Measurements from ENCODE around the gene ARHGEF4.

DNA sequence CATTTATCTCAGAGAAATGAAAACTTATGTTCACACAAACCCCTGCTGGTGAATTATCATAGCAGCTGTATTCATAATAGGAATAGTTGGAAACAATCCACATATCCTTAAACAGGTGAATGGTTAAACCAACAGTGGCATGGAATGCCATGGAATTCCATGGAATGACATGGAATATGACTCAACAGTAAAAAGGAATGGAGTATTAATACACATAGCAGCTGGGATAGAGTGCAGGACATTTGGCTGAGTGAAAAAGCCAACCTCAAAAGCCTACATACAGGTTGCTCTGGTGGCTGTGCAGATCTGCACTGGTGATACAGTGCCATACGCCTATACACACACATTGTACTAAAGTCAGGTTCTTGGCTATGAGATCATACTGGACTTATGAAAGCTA is 187.0 kb downstream of the ARHGEF4 start:
- TF ChIP-seq, protein P1, sequence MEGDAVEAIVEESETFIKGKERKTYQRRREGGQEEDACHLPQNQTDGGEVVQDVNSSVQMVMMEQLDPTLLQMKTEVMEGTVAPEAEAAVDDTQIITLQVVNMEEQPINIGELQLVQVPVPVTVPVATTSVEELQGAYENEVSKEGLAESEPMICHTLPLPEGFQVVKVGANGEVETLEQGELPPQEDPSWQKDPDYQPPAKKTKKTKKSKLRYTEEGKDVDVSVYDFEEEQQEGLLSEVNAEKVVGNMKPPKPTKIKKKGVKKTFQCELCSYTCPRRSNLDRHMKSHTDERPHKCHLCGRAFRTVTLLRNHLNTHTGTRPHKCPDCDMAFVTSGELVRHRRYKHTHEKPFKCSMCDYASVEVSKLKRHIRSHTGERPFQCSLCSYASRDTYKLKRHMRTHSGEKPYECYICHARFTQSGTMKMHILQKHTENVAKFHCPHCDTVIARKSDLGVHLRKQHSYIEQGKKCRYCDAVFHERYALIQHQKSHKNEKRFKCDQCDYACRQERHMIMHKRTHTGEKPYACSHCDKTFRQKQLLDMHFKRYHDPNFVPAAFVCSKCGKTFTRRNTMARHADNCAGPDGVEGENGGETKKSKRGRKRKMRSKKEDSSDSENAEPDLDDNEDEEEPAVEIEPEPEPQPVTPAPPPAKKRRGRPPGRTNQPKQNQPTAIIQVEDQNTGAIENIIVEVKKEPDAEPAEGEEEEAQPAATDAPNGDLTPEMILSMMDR (IDR thresholded peaks at IDR 0.05 in 8 of 11, conservative IDR thresholded peaks at IDR 0.05 in 3 of 11): no peak
- TF ChIP-seq POLR2A (IDR thresholded peaks at IDR 0.05): no peak

Measured in spleen (tissue), 7 donors.